ENCODE results near the gene CYP2F1.
"Not testable (repeated sequence)": the region's sequence is repeated elsewhere in the genome, so short reads cannot be mapped to it uniquely, and the experiment has no call there.

The CYP2F1 gene

GRCh38 chr19:41127362-41127761 is 13.1 kb downstream of the CYP2F1 start:
- DNase-seq, result not testable (repeated sequence)

GRCh38 chr19:41127801-41128300 is 13.6 kb downstream of the CYP2F1 start:
- not testable (repeated sequence) for DNase-seq

- no peak for DNase-seq
Observed at GRCh38 chr19:41128692-41129091, 14.5 kb downstream of the CYP2F1 start.

GRCh38 chr19:41131186-41131585 is 17.0 kb downstream of the CYP2F1 start:
- no peak for DNase-seq

- no peak for DNase-seq
Observed at GRCh38 chr19:41133260-41133659, 19.0 kb downstream of the CYP2F1 start.

- no peak for DNase-seq
Observed at GRCh38 chr19:41134616-41135015, 20.4 kb downstream of the CYP2F1 start.

GRCh38 chr19:41135390-41136384 is 21.5 kb downstream of the CYP2F1 start:
- not testable (repeated sequence) for DNase-seq

- no peak for DNase-seq
Observed at GRCh38 chr19:41136636-41137455, 22.6 kb downstream of the CYP2F1 start.

GRCh38 chr19:41144403-41144802 is 30.2 kb downstream of the CYP2F1 start:
- no peak for DNase-seq

GRCh38 chr19:41149831-41150230 is 35.6 kb downstream of the CYP2F1 start:
- DNase-seq, result no peak

GRCh38 chr19:41150986-41151385 is 36.8 kb downstream of the CYP2F1 start:
- DNase-seq, result not testable (repeated sequence)

- DNase-seq, result no peak
Observed at GRCh38 chr19:41154060-41154459, 39.8 kb downstream of the CYP2F1 start.

- no peak for DNase-seq
Observed at GRCh38 chr19:41156207-41156606, 42.0 kb downstream of the CYP2F1 start.

- DNase-seq, result no peak
Observed at GRCh38 chr19:41159881-41160280, 45.6 kb downstream of the CYP2F1 start.

GRCh38 chr19:41161903-41162302 is 47.7 kb downstream of the CYP2F1 start:
- DNase-seq, result no peak

- no peak for DNase-seq
Observed at GRCh38 chr19:41166944-41167804, 52.9 kb downstream of the CYP2F1 start.

GRCh38 chr19:41172297-41173164 is 58.3 kb downstream of the CYP2F1 start:
- no peak for DNase-seq

- DNase-seq, result no peak
Observed at GRCh38 chr19:41174297-41174928, 60.2 kb downstream of the CYP2F1 start.

GRCh38 chr19:41175801-41176777 is 61.9 kb downstream of the CYP2F1 start:
- DNase-seq, result peak; percentile 52

Data from T1000 (cell line).